ENCODE data around the gene SYNPR.
"Not testable (repeated sequence)": the region's sequence is repeated elsewhere in the genome, so short reads cannot be mapped to it uniquely, and the experiment has no call there.

The SYNPR gene

DNA sequence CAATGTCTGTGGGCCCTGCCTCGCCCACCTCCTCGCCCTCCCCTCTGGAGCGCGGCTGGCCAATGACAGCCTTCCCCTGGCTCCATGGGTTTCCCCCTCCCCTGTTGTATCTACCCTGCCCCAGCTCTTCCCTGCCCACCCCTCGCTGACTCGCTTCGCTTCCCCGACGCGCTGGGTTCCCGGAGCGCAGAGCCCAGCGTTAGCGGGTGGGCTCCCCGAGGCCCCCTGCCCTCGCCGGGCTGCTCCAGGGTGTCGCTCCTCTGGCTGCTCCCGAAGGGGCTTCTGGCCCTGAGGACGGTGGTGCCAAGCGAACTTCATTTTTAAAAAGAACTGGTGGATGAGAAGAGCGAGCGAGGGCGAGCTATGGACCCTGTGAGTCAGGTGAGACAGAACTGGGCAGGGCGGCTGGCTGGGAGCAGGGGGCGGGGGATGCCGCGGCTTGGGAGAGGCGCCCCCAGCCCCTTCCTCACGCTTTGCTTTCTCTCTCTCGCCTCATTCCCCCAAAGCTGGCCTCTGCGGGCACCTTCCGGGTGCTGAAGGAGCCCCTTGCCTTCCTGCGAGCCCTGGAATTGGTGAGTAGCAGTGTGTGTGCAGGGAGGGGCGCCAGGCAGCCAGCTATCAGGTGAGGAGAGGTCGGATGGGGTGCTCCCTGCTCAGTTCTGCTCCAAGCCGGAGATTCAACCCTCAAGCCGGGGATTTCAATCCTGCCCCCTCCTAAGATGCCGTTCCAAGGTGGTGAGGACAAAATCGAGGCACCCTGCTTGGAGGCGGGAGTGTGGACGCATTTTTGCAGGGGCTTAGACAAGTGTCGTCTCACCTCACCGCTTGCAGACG lies at the start of gene SYNPR:
SYNPR (plus strand) TSS at position 138 of the 834 bp plus-strand sequence.
- DNase-seq (ENCODE audit: low read depth), result no peak

DNA sequence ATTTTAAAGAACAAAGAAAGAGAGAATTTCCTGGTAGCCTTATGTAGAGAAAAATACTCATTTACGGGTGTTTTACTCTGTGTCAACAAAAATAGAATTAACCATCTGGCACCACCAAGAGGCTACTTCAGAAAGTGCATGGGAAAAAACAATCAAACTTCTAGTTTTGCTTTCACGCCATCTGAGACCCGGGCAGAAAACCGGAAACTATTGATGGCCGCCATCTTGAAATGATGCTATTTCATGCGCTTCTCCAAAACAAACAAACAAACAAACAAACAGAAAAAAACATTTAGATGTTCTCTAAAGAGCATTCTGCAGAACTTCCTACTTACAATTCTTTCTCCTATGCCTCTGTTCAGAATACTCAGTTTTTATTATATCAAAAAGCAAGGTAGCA lies 49.4 kb upstream of the SYNPR start:
- DNase-seq (ENCODE audit: low read depth), result peak; percentile 22

DNA sequence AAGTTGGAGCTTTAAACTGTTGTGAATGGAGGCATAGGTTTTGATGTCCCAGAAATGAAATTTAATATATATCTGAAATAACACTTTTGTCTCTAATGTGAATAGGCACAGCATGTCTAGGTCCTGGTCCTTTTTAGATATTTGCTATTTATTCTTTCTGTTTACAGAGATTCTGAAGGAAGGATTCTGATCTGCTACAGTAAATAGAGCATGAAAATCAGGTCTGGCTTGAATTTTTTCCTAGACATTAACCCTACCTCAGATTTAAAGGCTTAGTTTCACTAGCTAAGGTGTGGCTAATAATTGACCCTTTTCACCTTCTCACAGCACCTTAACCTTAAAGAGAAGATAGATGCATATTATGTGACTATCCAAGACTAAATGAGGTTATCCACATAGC lies 48.0 kb upstream of the SYNPR start:
- no peak for DNase-seq (ENCODE audit: low read depth)

DNA sequence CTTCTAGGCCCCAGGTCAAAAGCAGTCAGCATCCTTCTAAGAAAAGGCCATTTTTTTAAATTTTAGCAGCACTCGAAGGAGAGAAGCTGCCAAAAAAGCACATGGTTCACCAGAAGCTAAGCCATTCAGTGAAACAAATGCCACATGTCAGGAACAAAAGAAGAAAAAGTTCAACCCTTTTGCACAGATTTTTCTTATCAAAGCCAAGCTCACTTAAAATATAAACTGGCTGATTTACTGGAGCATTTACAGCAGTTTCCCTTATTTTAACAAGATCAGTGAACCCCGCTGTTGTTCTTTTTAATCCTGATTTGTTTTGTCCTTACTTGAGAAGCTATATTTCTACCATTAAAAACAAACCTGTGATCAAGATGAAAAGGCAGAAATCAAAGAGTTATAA lies 46.5 kb upstream of the SYNPR start:
- DNase-seq (ENCODE audit: low read depth), result no peak

DNA sequence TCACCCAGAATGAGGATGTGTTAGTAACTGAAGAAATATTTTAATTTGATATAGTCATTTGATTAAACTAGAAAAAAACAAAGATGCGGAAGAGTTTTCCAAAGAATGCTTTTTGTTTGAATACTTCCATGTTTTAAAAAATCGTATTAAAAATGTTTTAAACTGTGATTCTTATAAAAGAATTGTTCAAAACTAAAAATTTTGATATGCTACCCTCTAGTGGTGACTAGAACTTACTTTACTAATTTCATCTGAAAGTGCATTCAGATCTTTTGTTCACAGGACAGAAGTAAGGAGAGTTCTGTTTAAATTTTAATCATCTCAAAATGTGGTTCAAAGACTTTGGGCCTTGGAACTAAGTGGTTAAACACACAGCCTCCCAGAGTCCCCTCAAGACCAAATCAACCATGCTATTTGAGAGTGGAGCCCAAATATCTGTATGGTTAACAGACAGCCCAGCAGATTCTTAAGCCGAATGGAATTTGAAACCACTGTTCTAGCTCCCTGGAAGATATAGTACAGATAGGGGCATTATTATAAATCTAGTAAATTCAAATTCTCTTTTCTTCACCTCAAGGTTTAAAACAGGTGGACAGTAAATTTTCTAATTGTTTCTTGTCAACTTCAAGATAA lies 45.2 kb upstream of the SYNPR start:
- no peak for DNase-seq (ENCODE audit: low read depth)

DNA sequence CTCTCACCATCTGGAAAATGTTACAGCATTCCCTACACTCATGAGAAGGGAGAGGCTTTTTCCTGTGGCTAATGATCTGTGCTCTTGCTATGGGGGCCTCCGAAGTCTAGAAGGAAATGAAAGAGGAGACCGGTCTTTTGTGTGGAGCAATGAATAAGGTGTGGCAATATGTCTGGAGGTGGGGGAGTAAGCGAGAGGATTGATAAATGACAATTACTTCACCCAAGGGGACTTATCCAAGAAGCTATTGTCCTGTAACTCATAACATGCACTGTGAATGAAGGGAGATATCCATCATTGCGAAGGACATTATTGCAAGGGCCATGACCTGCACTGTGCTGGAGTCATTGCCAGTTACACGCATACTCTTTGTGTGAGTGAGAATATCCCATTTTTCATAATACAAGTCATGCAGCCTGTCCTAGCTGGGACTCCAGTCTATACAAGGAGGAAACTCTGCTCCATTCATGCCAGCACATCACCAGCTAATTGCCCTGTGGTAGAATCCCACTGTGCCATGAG lies 37.7 kb upstream of the SYNPR start:
- DNase-seq (ENCODE audit: low read depth), result no peak

DNA sequence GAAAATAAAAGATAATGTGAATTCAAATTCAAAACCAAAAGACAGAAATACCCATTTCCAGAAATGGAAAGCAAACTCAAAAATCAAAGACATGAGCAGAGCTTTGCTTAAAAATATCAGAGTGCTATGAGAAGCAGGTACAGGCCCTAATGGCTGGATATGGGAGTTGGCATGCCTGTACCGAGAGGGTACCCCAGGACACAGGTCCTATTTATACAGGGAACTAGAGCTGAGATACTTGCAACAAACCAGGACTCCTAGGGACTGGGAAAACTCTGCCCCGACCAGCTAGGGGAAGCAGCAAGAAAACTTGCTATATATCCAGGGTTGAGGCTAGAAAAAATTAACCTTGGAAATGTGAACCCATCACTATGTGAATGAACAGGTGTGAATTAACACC lies 36.0 kb upstream of the SYNPR start:
- no peak for DNase-seq (ENCODE audit: low read depth)

DNA sequence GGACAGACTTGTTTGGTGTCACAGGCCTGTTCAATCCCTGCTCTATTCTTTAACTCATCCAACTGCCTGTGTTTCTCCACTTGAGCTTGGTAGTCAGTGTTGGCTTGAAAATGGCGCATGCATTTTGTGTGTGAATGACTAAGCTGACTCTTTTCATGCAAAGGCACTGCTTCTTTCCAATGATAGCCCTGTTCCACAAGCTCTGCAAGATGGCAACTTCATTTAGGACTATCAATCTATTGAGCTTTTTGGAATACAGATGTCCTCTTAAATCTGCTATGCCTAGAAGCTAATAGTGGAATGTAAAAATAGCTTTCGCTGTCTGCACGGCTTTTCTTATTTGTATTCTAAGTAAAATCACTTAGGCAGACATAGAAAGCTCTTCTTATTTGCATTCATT lies 33.6 kb upstream of the SYNPR start:
- no peak for DNase-seq (ENCODE audit: low read depth)

DNA sequence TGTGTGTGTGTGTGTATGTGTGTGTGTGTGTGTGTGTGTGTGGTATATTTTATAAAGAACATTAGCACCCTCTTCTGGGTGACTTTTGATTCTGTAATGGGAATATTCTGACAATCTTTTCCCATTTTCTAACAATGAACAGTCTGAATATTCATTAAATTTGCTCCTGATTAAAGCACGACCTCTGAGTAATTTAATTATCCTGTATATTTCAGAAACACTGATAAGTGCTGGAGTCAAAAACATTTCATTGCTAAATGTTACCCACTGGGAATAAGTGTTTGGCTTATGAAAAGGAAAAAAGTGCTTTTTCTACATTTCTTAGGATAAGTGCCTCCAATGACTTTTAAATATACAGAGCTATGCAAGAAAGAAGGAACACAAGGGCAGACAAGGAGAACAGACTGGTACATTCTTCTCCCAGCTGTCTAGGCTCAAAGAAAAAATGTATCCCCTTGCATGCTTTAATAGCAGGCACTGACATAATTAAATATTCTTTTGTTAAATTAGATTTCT lies 32.3 kb upstream of the SYNPR start:
- no peak for DNase-seq (ENCODE audit: low read depth)

DNA sequence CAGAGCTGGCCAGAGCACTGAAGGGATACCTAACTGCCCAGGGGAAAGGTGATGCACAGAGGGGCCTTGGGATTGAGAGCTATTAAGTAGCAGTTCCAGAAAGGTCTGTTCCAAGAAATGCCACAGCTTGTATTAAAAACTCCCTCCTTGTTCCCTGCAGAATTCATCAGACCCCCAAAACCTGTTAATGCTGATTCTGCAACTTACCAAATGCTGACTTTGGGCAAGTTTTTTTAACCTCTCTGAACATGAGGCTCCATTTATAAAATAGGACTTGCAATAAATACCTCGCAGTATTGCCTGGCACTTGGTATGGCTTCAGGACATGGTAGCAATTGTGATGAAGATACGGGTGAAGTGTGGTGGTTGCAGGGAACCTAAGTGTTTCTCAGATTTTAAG lies 30.1 kb upstream of the SYNPR start:
- no peak for DNase-seq (ENCODE audit: low read depth)

DNA sequence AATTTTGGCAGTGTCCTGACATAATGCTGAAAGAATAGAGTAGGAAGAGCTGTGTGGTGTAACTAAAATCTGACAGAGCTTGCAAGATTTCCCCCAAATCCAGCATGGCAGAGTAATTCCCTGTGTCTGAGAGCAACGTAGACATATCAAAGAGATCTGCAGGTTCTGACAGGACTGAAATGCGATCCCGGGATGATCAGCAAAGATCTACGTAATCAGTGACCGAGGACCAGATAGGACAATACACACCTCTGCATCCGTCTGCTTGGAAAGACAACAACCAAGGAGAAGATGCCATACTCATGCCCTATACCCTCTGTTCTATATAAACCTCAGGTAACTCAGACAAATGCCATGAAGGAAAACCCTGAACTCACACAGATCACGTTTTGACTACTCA lies 26.6 kb upstream of the SYNPR start:
- no peak for DNase-seq (ENCODE audit: low read depth)

DNA sequence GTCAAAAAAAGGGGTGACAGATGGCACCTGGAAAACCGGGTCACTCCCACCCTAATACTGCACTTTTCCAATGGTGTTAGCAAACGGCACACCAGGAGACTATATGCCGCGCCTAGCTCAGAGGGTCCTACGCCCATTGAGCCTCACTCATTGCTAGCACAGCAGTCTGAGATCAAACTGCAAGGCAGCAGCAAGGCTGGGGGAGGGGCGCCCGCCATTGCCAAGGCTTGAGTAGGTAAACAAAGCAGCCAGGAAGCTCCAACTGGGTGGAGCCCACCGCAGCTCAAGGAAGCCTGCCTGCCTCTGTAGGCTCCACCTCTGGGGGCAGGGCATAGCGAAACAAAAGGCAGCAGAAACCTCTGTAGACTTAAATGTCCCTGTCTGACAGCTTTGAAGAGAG lies 22.3 kb upstream of the SYNPR start:
- DNase-seq (ENCODE audit: low read depth), result not testable (repeated sequence)

DNA sequence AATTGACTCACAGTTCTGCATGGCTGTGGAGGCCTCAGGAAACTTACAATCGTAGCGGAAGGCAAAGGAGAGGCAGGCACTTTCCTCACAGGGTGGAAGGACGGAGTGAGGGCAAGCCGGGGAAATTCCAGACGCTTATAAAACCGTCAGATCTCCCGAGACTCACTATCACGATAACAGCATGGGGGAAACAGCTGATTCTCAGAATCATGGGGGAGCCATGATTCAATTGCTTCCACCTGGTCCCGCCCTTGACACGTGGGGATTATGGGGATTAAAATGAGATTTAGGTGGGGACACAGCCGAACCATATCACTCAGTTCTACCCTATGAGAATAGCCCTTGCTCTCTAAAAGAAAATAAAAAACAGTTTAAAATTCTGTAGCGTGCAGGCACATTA lies 13.4 kb upstream of the SYNPR start:
- no peak for DNase-seq (ENCODE audit: low read depth)

DNA sequence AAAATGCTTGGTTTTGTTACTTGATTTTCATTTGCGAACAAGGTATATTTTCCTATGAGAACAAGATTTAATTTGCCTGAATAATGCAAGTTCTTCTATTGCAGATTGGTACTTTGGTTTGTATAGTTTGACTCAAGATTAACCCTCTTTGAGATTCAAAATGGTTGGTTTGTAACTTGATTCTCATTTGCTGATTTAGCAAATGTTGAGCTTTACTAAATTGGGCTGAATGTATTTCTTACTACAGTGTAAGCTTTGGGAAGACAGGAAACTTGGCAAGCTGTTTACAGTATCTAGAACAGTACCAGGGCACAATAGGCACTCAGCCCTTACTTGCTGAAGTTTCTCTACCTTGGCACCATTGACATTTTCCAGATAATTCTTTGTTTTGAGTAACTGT lies 3.7 kb upstream of the SYNPR start:
- DNase-seq (ENCODE audit: low read depth), result no peak

DNA sequence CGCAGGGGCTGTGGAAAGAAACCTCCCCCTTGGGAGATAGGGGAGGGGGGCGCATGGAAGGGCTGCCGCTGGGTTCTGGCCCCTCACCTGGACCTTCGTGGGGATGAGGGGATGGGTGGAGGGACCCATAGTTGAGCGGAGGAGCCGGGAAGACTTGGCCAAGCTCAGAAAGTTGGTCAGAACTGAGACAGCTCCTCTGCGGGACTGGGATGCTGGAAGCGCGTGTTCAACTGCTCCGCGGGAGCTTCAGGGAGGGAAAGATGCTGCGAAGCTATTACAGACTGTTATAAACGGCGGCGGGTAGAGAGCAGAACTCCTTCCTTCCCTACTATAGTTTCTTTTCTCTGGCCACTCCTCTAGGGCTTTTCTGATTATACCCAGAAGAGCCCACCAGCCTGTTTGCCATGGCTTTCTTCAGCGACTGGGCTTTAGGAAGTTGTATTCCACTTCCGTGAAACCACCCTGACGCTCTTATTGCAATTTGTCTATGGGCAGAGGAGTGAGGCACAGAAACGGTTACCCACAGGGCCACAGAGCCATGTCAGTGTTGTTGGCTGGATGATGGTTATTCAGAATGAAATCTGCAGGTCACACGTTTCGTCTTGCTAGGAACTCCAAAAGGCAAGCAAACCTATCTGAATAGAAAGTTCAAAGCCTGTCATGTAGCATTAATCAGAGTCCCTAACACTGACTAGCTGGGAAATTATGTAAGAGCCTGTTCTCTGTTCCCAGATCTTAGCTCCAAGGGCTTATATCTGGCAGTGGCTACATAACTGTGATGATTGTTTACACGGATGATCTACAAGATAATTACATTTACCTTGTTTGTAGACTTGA lies 1.1 kb downstream of the SYNPR start:
- DNase-seq (ENCODE audit: low read depth), result no peak

DNA sequence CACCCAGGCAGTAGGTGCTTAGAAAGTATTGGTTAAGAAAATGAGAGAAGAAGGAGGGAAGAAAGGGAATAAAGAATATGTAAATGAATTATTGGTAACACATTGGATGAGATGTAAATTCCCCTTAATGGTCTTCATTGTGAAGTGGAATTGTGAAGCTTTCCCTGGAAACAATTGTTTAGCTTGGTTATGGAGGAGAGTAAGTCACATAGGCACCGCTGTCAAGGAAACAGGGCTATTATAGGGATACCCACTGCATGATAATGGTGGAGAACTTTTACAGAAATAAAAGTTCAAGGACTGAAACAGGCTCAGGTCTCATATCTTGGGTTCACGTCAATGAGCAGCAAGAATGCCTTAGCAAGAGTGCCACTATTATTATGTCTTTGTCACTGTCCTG lies 9.5 kb downstream of the SYNPR start:
- no peak for DNase-seq (ENCODE audit: low read depth)

DNA sequence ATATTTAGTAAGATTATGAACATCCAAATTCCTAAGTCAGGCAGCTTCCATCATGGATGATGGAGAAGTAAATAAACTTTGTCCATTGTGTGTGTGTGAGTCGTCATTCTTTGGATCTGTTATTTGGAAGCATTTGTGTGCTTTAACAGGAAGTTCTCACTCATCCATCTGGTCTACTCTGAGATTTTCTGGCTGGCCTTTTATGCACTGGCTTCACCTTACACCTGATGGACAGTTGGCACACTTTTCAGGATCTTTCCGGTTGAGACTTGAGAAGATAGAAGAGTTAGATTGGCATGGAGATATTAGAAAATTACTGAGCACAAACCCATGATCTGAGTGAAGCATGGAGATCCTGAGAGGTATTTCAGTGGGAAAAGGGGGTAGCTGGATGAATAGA lies 12.6 kb downstream of the SYNPR start:
- no peak for DNase-seq (ENCODE audit: low read depth)

DNA sequence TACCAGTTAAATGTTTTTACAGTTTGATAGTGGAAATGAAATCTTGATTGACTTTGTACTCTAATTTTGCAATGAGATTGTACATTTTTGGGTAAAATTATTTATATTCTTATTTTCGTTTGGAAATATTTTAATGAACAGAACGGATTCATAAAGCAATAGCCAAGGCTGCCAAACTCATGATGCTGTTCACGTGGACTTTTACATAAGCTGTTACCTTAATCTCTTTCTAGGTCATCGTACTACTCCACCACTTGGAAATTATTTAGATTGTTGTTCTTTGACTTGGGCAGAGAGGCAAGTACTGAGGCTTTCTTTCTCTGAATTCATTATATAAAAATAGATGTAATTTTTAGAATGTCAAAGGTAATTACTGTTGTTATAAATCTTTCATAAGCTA lies 16.2 kb downstream of the SYNPR start:
- no peak for DNase-seq (ENCODE audit: low read depth)

DNA sequence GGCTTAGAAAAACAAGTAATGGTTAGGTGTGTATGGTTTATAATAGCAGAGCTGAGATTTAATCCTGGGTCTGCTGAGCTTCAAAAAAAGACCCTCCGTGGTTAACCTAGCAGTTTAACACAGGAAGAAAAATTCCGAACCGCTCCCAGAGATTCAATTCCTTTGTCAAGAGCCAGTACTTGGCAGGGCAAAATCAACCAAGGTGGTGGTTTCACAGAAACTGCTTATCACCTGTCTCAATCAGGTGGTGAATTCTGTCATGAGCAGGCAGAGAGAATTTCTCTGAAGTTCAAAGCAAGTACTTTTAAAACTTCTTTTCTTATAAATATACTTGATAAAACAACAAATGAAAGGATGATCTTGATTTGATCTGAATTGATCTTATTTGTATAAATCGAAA lies 17.2 kb downstream of the SYNPR start:
- no peak for DNase-seq (ENCODE audit: low read depth)

DNA sequence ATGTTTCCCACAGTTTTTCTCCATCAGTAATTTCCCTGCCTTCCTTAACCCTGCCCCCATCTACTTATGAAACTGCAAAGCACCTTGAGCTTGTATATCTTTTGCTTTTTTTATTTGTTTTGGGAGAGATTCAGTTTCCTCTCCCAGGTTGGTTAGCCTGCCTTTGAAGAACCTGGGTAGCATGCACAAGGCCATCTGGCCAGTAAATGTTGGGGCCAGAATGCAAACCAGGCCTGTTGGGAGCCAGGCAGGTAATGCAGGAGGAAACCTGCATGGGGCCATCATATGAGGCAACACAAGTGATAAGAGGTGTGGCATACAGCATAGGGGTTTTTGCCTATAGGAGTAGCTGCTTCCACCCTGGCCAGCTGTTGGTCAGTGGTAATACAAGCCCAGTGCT lies 17.7 kb downstream of the SYNPR start:
- no peak for DNase-seq (ENCODE audit: low read depth)

DNA sequence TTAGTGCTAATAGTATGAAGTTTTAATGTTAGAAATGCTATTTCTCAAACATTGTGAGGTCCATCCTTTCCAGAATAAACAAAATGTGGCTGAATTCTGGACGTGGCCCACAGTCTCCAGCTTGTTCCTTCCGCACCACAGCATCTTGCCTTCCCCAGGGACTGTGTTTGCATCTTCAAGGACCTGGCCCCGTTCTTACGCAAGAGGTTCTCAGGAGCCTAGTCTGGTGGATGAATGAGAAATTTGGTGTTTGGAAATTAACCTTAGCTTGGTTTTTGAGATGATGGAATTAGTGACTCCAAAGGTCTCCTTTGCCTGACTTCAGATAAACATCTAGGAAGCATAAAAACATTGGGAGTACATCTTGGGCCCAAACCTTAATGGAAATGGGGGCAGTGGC lies 18.1 kb downstream of the SYNPR start:
- no peak for DNase-seq (ENCODE audit: low read depth)

DNA sequence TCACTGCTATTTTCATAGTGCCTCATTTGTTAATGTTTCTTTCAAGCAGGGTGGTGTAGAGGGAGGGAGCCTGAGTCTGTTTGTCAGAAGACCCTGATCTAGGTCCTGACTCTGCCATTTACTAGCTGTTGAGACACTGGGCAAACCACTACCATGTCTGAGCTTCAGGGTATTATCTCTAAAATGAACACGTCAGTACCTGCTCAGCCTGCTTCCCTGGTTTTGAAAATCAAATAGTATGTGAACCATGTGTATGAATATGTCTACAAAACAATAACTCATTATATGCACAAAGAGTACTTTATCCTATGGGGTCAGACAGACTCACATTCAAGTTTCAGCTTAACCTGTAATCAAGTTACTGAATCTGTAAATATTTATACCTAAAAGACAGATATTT lies 25.1 kb downstream of the SYNPR start:
- no peak for DNase-seq (ENCODE audit: low read depth)

DNA sequence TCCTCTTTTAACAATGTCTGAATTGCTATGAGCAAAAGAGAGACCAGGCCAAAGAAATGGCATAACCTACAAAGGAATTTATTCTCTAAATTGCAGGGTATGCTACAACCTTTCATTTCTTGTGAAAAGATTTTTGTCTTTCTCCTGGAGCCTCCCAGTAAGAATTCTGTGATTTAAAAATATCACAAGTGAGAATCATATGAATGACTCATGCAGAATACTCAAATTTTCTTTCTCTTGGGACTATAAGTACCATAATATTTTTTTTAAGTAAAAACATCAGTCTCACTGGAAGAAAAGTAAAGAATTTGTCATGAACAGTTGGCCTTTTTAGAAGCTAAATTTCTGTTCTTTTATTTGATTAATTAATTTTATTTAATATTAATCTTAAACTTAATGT lies 26.3 kb downstream of the SYNPR start:
- DNase-seq (ENCODE audit: low read depth), result no peak

All from fibroblast of gingiva (primary cell).